Measurements from ENCODE around the gene PLA2G4F. TPM values are rescaled to one million over a fixed set of nuclear protein-coding genes. Genes with fewer than 3 reads are reported as not detected.
A peak's percentile ranks its signal among the peaks of the same experiment; 100 is the strongest.

Gene PLA2G4F
- total and polyA plus RNA-seq, 7 experiments from 2014 or later: not detected

DNA sequence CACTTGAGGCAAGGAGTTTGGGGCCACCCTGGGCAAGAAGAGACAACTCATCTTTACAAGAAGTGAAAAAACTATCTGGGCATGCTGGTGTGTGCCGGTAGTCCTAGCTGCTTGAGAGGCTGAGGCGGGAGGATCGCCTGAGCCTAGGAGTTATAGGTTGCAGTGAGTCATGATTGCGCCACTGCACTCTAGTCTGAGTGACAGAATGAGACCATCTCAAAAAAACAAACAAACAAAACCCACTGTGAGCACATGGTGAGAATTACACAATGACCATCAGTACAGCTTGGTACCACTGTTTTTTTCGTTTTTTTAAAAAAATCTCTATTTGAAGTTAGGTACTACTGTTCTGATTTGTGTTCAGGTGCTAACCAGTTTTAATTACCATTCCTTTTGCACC, 38.1 kb upstream of the PLA2G4F start:
- intact Hi-C loops (cut with micrococcal nuclease): no loop called here

DNA sequence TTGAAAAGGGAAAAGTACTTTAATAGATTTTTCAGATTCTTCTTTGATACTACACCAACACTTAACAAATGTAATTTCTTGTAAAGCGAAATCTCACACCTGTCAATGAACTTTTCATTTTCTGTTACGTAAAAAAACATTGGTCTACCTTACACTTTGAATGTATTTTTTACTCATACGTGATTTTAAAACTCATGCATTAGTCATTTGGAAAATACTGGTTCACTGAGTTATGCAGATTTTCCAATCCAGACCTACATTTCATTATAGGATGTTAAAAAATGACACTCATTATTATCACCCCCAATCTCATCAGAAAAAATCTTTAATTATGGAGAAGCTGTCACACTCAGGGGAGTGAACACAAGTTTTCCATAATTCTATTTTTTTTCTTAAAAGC, 36.9 kb upstream of the PLA2G4F start:
- no peaks in the 10 kb centered on the region for H3K27me3 ChIP-seq (ENCODE audit: control insufficient read depth in 2 of 2, insufficient read depth in 2 of 2, low read length in 2 of 2)
- peaks cover 6 to 50% (median 30%) of the 10 kb centered on the region in 5 donors for H3K36me3 Mint-ChIP-seq
- intact Hi-C loops (cut with micrococcal nuclease): no loop called here
- no peak for DNase-seq
- no peaks in the 10 kb centered on the region for H3K9me3 ChIP-seq (ENCODE audit: control insufficient read depth in 2 of 3, low read length in 3 of 3)
- ATAC-seq: no peak
- ChIA-PET POLR2A (no interaction called here), CTCF (no interaction called here)
- H3K4me1 ChIP-seq (ENCODE audit: control insufficient read depth in 2 of 2, insufficient read depth in 2 of 2, low read length in 2 of 2): no peaks in the 10 kb centered on the region
- H3K4me3 ChIP-seq (ENCODE audit: low read length): no peak overlapping the region
- peaks cover 3 to 33% (median 20%) of the 10 kb centered on the region in 7 donors for H3K4me1 Mint-ChIP-seq
- H3K27me3 Mint-ChIP-seq: no peaks in the 10 kb centered on the region
- peaks cover 0 to 9% (median 0%) of the 10 kb centered on the region in 11 donors for H3K9me3 Mint-ChIP-seq
- H3K27ac Mint-ChIP-seq: peak overlapping the region in 5 of 9 donors; percentile 23 to 72 (median 51)
- no peak overlapping the region for H3K27ac ChIP-seq (ENCODE audit: low read depth, low read length)
- H3K36me3 ChIP-seq (ENCODE audit: control insufficient read depth in 2 of 3, insufficient read depth in 3 of 3, low read length in 3 of 3): peaks cover 6 to 53% (median 7%) of the 10 kb centered on the region in 3 experiments
- no peak overlapping the region for H3K4me3 Mint-ChIP-seq

More for the DNA sequence above, 38.1 kb upstream of the PLA2G4F start:
- POLR2A ChIA-PET: interaction anchor here (0.6 kb wide), 2 partner anchors 18 to 488 kb away, joined by 3 read pairs; no protein-coding TSS in a partner anchor
- H3K4me1 ChIP-seq (ENCODE audit: control insufficient read depth in 2 of 2, insufficient read depth in 2 of 2, low read length in 2 of 2): no peaks in the 10 kb centered on the region
- CTCF ChIA-PET: no interaction called here
- no peak overlapping the region for H3K27ac ChIP-seq (ENCODE audit: low read depth, low read length)
- Mint-ChIP-seq H3K27me3 (no peaks in the 10 kb centered on the region), H3K36me3 (peaks cover 6 to 51% (median 40%) of the 10 kb centered on the region in 5 donors), H3K27ac (peak overlapping the region in 1 of 9 donors; percentile 41), H3K4me1 (peaks cover 5 to 31% (median 23%) of the 10 kb centered on the region in 7 donors), H3K9me3 (peaks cover 0 to 9% (median 0%) of the 10 kb centered on the region in 11 donors), H3K4me3 (no peak overlapping the region)
- H3K36me3 ChIP-seq (ENCODE audit: control insufficient read depth in 2 of 3, insufficient read depth in 3 of 3, low read length in 3 of 3): peaks cover 6 to 54% (median 16%) of the 10 kb centered on the region in 3 experiments
- DNase-seq: no peak
- ATAC-seq: no peak
- no peaks in the 10 kb centered on the region for H3K9me3 ChIP-seq (ENCODE audit: control insufficient read depth in 2 of 3, low read length in 3 of 3)
- no peaks in the 10 kb centered on the region for H3K27me3 ChIP-seq (ENCODE audit: control insufficient read depth in 2 of 2, insufficient read depth in 2 of 2, low read length in 2 of 2)
- H3K4me3 ChIP-seq (ENCODE audit: low read length): no peak overlapping the region

DNA sequence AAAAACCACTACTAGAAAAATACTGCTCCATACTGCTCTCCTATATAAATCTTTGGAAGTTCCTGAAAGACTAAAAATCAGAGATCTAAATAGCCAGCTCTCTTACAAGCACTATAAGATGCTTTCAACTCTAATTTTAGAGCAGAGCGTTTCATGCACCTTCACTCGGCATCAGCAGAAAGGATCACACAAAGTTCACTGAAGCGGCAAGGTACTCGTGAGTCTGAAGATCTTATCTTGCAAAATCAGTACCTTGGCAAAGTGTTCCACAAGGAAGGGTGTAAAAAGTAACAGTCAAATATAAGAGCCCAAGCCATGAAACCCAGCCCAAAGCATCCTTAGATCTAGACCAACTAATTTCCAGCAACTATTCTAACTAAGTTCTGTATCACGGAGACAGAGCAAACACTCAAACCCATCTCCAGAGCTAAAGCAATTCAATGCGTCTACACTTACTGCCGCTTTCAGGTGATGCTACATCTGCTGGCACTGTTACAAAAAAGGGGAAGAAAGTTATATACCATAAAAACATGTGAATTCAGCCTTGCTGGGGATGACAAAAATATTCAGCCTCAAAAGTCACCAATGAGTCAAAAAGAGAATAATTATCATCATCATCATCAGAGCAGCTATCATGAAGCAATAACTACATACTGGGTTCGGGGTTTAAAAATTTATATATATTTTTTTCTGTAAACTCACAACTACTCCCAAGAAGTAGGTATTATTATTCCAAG, 35.3 kb upstream of the PLA2G4F start:
- Histone ChIP-seq H3K36me3 (ENCODE audit: control insufficient read depth in 2 of 3, insufficient read depth in 3 of 3, low read length in 3 of 3) (peaks cover 5 to 60% (median 9%) of the 10 kb centered on the region in 3 experiments), H3K4me3 (ENCODE audit: low read length) (no peak overlapping the region), H3K4me1 (ENCODE audit: control insufficient read depth in 2 of 2, insufficient read depth in 2 of 2, low read length in 2 of 2) (no peaks in the 10 kb centered on the region), H3K9me3 (ENCODE audit: control insufficient read depth in 2 of 3, low read length in 3 of 3) (no peaks in the 10 kb centered on the region), H3K27ac (ENCODE audit: low read depth, low read length) (no peak overlapping the region), H3K27me3 (ENCODE audit: control insufficient read depth in 2 of 2, insufficient read depth in 2 of 2, low read length in 2 of 2) (no peaks in the 10 kb centered on the region)
- peaks cover 3 to 33% (median 20%) of the 10 kb centered on the region in 7 donors for H3K4me1 Mint-ChIP-seq
- CTCF ChIA-PET: no interaction called here
- POLR2A ChIA-PET: no interaction called here
- peaks cover 6 to 54% (median 36%) of the 10 kb centered on the region in 5 donors for H3K36me3 Mint-ChIP-seq
- H3K27me3 Mint-ChIP-seq: no peaks in the 10 kb centered on the region
- intact Hi-C loops (cut with micrococcal nuclease): no loop called here
- H3K9me3 Mint-ChIP-seq: peaks cover 0 to 6% (median 0%) of the 10 kb centered on the region in 11 donors
- peak overlapping the region in 4 of 9 donors; percentile 9 to 55 (median 36) for H3K27ac Mint-ChIP-seq
- H3K4me3 Mint-ChIP-seq: no peak overlapping the region
- DNase-seq (no peak), ATAC-seq (no peak)

DNA sequence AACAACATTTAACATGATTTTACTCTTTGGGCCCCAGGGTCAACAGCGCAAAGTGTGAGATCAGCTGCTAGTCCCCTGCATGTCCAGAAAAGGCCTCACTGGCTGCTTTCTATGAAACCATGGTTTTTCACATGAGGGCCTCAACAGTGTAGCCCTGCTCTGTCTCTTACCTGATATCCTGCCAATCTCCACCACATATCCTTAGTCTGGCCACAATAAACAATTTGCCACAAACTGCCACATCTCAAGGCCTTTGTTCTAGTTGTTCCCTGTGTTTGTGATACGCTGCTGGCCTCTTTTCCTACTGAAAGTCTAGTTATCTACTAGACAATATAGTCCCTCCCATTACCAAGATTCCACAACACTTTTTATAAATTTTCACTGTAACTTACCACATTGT, 33.9 kb upstream of the PLA2G4F start:
- no peaks in the 10 kb centered on the region for H3K27me3 ChIP-seq (ENCODE audit: control insufficient read depth in 2 of 2, insufficient read depth in 2 of 2, low read length in 2 of 2)
- no peaks in the 10 kb centered on the region for H3K4me1 ChIP-seq (ENCODE audit: control insufficient read depth in 2 of 2, insufficient read depth in 2 of 2, low read length in 2 of 2)
- DNase-seq (no peak), ATAC-seq (no peak)
- Mint-ChIP-seq H3K4me1 (peaks cover 3 to 29% (median 16%) of the 10 kb centered on the region in 7 donors), H3K27me3 (no peaks in the 10 kb centered on the region), H3K36me3 (peaks cover 11 to 55% (median 37%) of the 10 kb centered on the region in 5 donors), H3K9me3 (no peaks in the 10 kb centered on the region), H3K27ac (peak overlapping the region in 5 of 9 donors; percentile 1 to 67 (median 13)), H3K4me3 (no peak overlapping the region)
- intact Hi-C loops (cut with micrococcal nuclease): no loop called here
- H3K27ac ChIP-seq (ENCODE audit: low read depth, low read length): no peak overlapping the region
- peaks cover 11 to 73% (median 14%) of the 10 kb centered on the region in 3 experiments for H3K36me3 ChIP-seq (ENCODE audit: control insufficient read depth in 2 of 3, insufficient read depth in 3 of 3, low read length in 3 of 3)
- ChIA-PET POLR2A (no interaction called here), CTCF (no interaction called here)
- H3K9me3 ChIP-seq (ENCODE audit: control insufficient read depth in 2 of 3, low read length in 3 of 3): no peaks in the 10 kb centered on the region
- no peak overlapping the region for H3K4me3 ChIP-seq (ENCODE audit: low read length)

DNA sequence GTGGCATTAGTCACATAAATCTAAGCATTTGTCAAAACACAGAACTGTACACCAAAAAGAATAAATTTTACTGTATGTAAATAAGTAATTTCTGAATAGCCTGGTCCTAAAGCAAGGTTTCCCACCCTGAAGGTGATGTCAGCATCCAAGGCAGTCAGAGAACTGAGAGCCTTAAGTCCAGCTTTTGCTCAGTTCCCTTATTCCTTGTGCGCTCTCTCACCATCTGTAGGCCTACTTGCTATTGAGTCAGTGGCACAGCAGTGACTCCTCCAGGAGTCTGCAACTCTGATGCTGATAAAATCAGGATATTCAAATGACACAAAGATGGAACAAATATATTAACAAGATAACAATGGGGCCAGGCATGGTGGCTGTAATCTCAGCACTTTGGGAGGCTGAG, 29.4 kb upstream of the PLA2G4F start:
- no peak overlapping the region for H3K27ac Mint-ChIP-seq

DNA sequence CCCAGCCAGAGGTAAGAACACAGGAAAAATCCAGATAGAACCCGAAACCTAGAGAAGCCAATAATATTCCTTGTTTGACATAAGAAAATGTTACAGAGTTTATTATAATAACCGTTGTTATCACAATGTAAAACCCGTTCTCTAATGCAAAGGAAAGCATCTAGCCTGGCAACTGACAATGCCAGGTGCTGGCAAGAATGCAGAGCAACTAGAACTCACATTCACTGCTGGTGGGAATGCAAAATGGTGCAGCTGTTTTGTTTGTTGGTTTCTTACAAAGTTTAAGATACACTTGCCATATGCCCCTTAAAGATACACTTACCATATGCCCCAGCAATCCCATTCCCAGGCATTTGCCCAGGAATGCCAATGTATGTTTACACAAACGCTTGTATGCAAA, 28.3 kb upstream of the PLA2G4F start:
- no peak for DNase-seq
- intact Hi-C loops (cut with micrococcal nuclease): no loop called here
- Mint-ChIP-seq H3K9me3 (no peaks in the 10 kb centered on the region), H3K27me3 (no peaks in the 10 kb centered on the region), H3K36me3 (peaks cover 20 to 75% (median 40%) of the 10 kb centered on the region in 5 donors), H3K4me1 (peaks cover 0 to 3% (median 0%) of the 10 kb centered on the region in 7 donors), H3K27ac (no peak overlapping the region), H3K4me3 (no peak overlapping the region)
- no peak overlapping the region for H3K27ac ChIP-seq (ENCODE audit: low read depth, low read length)
- H3K4me1 ChIP-seq (ENCODE audit: control insufficient read depth in 2 of 2, insufficient read depth in 2 of 2, low read length in 2 of 2): no peaks in the 10 kb centered on the region
- ATAC-seq: no peak
- CTCF ChIA-PET: no interaction called here
- no peaks in the 10 kb centered on the region for H3K27me3 ChIP-seq (ENCODE audit: control insufficient read depth in 2 of 2, insufficient read depth in 2 of 2, low read length in 2 of 2)
- peaks cover 31 to 86% (median 36%) of the 10 kb centered on the region in 3 experiments for H3K36me3 ChIP-seq (ENCODE audit: control insufficient read depth in 2 of 3, insufficient read depth in 3 of 3, low read length in 3 of 3)
- no peaks in the 10 kb centered on the region for H3K9me3 ChIP-seq (ENCODE audit: control insufficient read depth in 2 of 3, low read length in 3 of 3)
- POLR2A ChIA-PET: interaction anchor here (0.5 to 1.0 kb wide), 2 partner anchors 23 to 75 kb away, joined by 3 to 4 read pairs; no protein-coding TSS in a partner anchor
- no peak overlapping the region for H3K4me3 ChIP-seq (ENCODE audit: low read length)

More for the DNA sequence above, 29.4 kb upstream of the PLA2G4F start:
- ChIA-PET CTCF (no interaction called here), POLR2A (no interaction called here)
- DNase-seq (no peak), ATAC-seq (no peak)
- peaks cover 31 to 89% (median 39%) of the 10 kb centered on the region in 3 experiments for H3K36me3 ChIP-seq (ENCODE audit: control insufficient read depth in 2 of 3, insufficient read depth in 3 of 3, low read length in 3 of 3)
- H3K4me3 ChIP-seq (ENCODE audit: low read length): no peak overlapping the region
- intact Hi-C loops (cut with micrococcal nuclease): no loop called here
- no peaks in the 10 kb centered on the region for H3K27me3 ChIP-seq (ENCODE audit: control insufficient read depth in 2 of 2, insufficient read depth in 2 of 2, low read length in 2 of 2)
- no peaks in the 10 kb centered on the region for H3K9me3 Mint-ChIP-seq
- no peak overlapping the region for H3K27ac ChIP-seq (ENCODE audit: low read depth, low read length)
- no peaks in the 10 kb centered on the region for H3K9me3 ChIP-seq (ENCODE audit: control insufficient read depth in 2 of 3, low read length in 3 of 3)
- H3K4me1 Mint-ChIP-seq: peaks cover 0 to 13% (median 5%) of the 10 kb centered on the region in 7 donors
- H3K4me3 Mint-ChIP-seq: no peak overlapping the region
- H3K4me1 ChIP-seq (ENCODE audit: control insufficient read depth in 2 of 2, insufficient read depth in 2 of 2, low read length in 2 of 2): no peaks in the 10 kb centered on the region
- no peaks in the 10 kb centered on the region for H3K27me3 Mint-ChIP-seq
- peaks cover 25 to 72% (median 40%) of the 10 kb centered on the region in 5 donors for H3K36me3 Mint-ChIP-seq

All from naive thymus-derived CD4-positive, alpha-beta T cell (primary cell).